ENCODE results near the gene SYTL3. TPM values are rescaled to one million over a fixed set of nuclear protein-coding genes. Genes with fewer than 3 reads are reported as not detected.

Gene SYTL3
- total and polyA plus RNA-seq, 10 of the 15 experiments (the other 5 are each of a cell fraction or from before 2014, with no cell fraction given): 3.3 to 12.1 (median 6.9) TPM

DNA sequence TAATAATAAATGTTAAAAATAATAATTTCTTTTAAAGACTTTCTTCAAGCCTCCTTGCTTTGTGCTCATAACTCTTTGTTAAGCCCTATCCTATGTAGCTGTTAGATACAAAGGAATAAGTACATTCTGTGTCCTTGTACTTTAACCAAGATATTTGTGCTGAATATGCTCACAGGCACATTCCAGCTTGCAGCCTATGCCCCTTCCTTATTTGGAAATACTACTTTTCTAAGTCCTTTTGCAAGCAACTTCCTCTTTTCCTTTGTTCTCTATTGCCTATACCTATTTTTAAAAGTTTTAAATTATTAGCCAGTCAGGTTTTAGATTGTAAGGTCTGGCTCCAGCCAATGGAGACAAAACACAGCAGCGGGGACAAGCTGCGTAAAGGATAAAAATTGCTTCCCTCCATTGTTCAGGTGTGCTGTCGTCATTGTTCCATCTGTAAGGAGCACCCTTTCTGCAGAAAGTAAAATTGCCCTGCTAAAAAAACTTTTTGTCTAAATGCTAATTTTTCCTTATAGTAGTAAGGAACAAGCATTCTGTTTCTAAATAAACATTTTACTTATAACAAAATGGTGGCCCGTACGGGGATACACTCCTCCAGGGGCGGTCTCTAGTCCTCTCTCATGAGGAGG, 80.2 kb downstream of the SYTL3 start:
- ATAC-seq (no peak), DNase-seq (ENCODE audit: low read depth, low spot score) (no peak), FAIRE-seq (no peak)
- ChIA-PET SMC1A (ENCODE audit: uncharacterized antibody, unreplicated experiment) (interaction anchor here (0.7 to 1.0 kb wide), 4 partner anchors 16 to 375 kb away, joined by 3 to 5 read pairs (median 4); no protein-coding TSS in a partner anchor), RAD21 (ENCODE audit: unreplicated experiment) (interaction anchor here (0.7 kb wide), 2 partner anchors 8 to 15 kb away, joined by 3 read pairs; no protein-coding TSS in a partner anchor), CTCF (interaction anchor here (1.7 kb wide), 1 partner anchor 14 kb away, joined by 4 read pairs; no protein-coding TSS in a partner anchor), POLR2A (no interaction called here)
- no peaks in the 10 kb centered on the region for H3K4me1 ChIP-seq (ENCODE audit: control insufficient read depth, insufficient read depth, low read length)
- H3K27me3 ChIP-seq (replicated peaks in 1 of 2; ENCODE audit: control insufficient read depth in 2 of 2, insufficient read depth in 2 of 2, low read length in 1 of 2): no peaks in the 10 kb centered on the region
- H3K9me3 ChIP-seq (replicated peaks; ENCODE audit: control insufficient read depth, insufficient read depth, low read length): peaks cover 4% of the 10 kb centered on the region; the same call in 2 of the 3 replicates
- H3K79me2 ChIP-seq (ENCODE audit: control insufficient read depth, insufficient read depth, low read length): no peaks in the 10 kb centered on the region
- no peak overlapping the region for H3K4me2 ChIP-seq (ENCODE audit: control insufficient read depth, insufficient read depth)
- in situ Hi-C loops (cut with MboI): no loop called here
- no peaks in the 10 kb centered on the region for H4K20me1 ChIP-seq (ENCODE audit: control insufficient read depth, insufficient read depth)
- no TSS peak for BruUV-seq (replicated peaks)
- no peak overlapping the region for H3K4me3 ChIP-seq
- H3K27ac ChIP-seq (ENCODE audit: control insufficient read depth, insufficient read depth): no peak overlapping the region
- intact Hi-C loops (cut with micrococcal nuclease; ENCODE audit: unreplicated experiment): no loop called here
- no peak overlapping the region for H2AFZ ChIP-seq (ENCODE audit: control insufficient read depth, low read depth, low read length)
- no peak overlapping the region for H3K9ac ChIP-seq (ENCODE audit: control insufficient read depth, insufficient read depth, low read length)
- 94% methylated on average over 6 of the region's 6 CpGs for WGBS (ENCODE audit: insufficient coverage, insufficient replicate concordance, low lambda C conversion rate, missing lambda C conversion rate)
- H3K36me3 ChIP-seq (ENCODE audit: control insufficient read depth in 2 of 2, insufficient read depth in 2 of 2, low read length in 1 of 2): no peaks in the 10 kb centered on the region
- TF ChIP-seq, protein P1, sequence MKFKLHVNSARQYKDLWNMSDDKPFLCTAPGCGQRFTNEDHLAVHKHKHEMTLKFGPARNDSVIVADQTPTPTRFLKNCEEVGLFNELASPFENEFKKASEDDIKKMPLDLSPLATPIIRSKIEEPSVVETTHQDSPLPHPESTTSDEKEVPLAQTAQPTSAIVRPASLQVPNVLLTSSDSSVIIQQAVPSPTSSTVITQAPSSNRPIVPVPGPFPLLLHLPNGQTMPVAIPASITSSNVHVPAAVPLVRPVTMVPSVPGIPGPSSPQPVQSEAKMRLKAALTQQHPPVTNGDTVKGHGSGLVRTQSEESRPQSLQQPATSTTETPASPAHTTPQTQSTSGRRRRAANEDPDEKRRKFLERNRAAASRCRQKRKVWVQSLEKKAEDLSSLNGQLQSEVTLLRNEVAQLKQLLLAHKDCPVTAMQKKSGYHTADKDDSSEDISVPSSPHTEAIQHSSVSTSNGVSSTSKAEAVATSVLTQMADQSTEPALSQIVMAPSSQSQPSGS (IDR thresholded peaks at IDR 0.05; ENCODE audit: low read length): no peak
- TF ChIP-seq SUPT20H (IDR thresholded peaks at IDR 0.05; ENCODE audit: borderline replicate concordance, control insufficient read depth, low read depth, low read length) (no peak), MXI1 (IDR thresholded peaks at IDR 0.05; ENCODE audit: low read depth, low read length) (no peak), SMC3 (IDR thresholded peaks at IDR 0.05; ENCODE audit: borderline replicate concordance, low read length) (no peak), SIX5 (IDR thresholded peaks at IDR 0.05; ENCODE audit: low read depth, low read length, severe bottlenecking) (no peak), ETV6 (conservative IDR thresholded peaks at IDR 0.05 in 1 of 2, IDR thresholded peaks at IDR 0.05 in 1 of 2; ENCODE audit: borderline replicate concordance in 1 of 2, low read depth in 1 of 2) (no peak), IKZF2 (IDR thresholded peaks at IDR 0.05) (no peak), TARDBP (IDR thresholded peaks at IDR 0.05; ENCODE audit: borderline replicate concordance) (no peak), FOXM1 (IDR thresholded peaks at IDR 0.05; ENCODE audit: low read depth, low read length) (no peak), BACH1 (IDR thresholded peaks at IDR 0.05; ENCODE audit: borderline replicate concordance) (no peak), ZSCAN29 (IDR thresholded peaks at IDR 0.05) (no peak), EZH2 (IDR thresholded peaks at IDR 0.05; ENCODE audit: borderline replicate concordance, control insufficient read depth, low read depth, low read length) (no peak)
- TF ChIP-seq, protein P2, sequence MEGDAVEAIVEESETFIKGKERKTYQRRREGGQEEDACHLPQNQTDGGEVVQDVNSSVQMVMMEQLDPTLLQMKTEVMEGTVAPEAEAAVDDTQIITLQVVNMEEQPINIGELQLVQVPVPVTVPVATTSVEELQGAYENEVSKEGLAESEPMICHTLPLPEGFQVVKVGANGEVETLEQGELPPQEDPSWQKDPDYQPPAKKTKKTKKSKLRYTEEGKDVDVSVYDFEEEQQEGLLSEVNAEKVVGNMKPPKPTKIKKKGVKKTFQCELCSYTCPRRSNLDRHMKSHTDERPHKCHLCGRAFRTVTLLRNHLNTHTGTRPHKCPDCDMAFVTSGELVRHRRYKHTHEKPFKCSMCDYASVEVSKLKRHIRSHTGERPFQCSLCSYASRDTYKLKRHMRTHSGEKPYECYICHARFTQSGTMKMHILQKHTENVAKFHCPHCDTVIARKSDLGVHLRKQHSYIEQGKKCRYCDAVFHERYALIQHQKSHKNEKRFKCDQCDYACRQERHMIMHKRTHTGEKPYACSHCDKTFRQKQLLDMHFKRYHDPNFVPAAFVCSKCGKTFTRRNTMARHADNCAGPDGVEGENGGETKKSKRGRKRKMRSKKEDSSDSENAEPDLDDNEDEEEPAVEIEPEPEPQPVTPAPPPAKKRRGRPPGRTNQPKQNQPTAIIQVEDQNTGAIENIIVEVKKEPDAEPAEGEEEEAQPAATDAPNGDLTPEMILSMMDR (IDR thresholded peaks at IDR 0.05 in 2 of 3, conservative IDR thresholded peaks at IDR 0.05 in 1 of 3; ENCODE audit: control insufficient read depth in 2 of 3, extremely low read depth in 1 of 3, insufficient read depth in 1 of 3, low read depth in 3 of 3, low read length in 3 of 3): no peak
- TF ChIP-seq, protein P3, sequence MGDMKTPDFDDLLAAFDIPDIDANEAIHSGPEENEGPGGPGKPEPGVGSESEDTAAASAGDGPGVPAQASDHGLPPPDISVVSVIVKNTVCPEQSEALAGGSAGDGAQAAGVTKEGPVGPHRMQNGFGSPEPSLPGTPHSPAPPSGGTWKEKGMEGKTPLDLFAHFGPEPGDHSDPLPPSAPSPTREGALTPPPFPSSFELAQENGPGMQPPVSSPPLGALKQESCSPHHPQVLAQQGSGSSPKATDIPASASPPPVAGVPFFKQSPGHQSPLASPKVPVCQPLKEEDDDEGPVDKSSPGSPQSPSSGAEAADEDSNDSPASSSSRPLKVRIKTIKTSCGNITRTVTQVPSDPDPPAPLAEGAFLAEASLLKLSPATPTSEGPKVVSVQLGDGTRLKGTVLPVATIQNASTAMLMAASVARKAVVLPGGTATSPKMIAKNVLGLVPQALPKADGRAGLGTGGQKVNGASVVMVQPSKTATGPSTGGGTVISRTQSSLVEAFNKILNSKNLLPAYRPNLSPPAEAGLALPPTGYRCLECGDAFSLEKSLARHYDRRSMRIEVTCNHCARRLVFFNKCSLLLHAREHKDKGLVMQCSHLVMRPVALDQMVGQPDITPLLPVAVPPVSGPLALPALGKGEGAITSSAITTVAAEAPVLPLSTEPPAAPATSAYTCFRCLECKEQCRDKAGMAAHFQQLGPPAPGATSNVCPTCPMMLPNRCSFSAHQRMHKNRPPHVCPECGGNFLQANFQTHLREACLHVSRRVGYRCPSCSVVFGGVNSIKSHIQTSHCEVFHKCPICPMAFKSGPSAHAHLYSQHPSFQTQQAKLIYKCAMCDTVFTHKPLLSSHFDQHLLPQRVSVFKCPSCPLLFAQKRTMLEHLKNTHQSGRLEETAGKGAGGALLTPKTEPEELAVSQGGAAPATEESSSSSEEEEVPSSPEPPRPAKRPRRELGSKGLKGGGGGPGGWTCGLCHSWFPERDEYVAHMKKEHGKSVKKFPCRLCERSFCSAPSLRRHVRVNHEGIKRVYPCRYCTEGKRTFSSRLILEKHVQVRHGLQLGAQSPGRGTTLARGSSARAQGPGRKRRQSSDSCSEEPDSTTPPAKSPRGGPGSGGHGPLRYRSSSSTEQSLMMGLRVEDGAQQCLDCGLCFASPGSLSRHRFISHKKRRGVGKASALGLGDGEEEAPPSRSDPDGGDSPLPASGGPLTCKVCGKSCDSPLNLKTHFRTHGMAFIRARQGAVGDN (IDR thresholded peaks at IDR 0.05): no peak
- TF ChIP-seq, protein P4, sequence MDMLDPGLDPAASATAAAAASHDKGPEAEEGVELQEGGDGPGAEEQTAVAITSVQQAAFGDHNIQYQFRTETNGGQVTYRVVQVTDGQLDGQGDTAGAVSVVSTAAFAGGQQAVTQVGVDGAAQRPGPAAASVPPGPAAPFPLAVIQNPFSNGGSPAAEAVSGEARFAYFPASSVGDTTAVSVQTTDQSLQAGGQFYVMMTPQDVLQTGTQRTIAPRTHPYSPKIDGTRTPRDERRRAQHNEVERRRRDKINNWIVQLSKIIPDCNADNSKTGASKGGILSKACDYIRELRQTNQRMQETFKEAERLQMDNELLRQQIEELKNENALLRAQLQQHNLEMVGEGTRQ (IDR thresholded peaks at IDR 0.05; ENCODE audit: borderline replicate concordance, low read depth, low read length): no peak

Data from GM12878 (cell line).